HepG2 (cell line): Measurements from ENCODE around the gene ABCA8. TPM values are rescaled to one million over a fixed set of nuclear protein-coding genes. Genes with fewer than 3 reads are reported as not detected.
A peak's percentile ranks its signal among the peaks of the same experiment; 100 is the strongest.

Experiments
- DNMT3B ChIP-seq: conservative IDR thresholded peaks from 2 replicates; pipeline ENCODE4 v1.6.1; 2016; ENCODE audit warnings: missing biosample characterization, control low read depth
- EZH2 ChIP-seq: conservative IDR thresholded peaks from 2 replicates; pipeline ENCODE4 v1.6.1; 2012; ENCODE audit warnings: mild to moderate bottlenecking, low read depth, low read length, moderate library complexity
- HMGXB3 ChIP-seq: sonication (generic); formaldehyde crosslinking; IDR thresholded peaks from 2 replicates; pipeline ENCODE4 v1.4.0; 2020; ENCODE audit warnings: missing genetic modification reagents, borderline replicate concordance
- HNF4A ChIP-seq: sonication (generic); formaldehyde crosslinking; IDR thresholded peaks from 2 replicates; pipeline ENCODE4 v1.4.0; 2020; ENCODE audit warnings: missing genetic modification reagents
- HNF4G ChIP-seq, 2 experiments: sonication (generic) in 1 of 2; formaldehyde crosslinking in 1 of 2; IDR thresholded peaks; 2 replicates each; pipeline versions ENCODE4 v1.4.0 to v1.6.1; 2011 to 2020; ENCODE audit warnings: borderline replicate concordance in 2 of 2, low read depth in 2 of 2, mild to moderate bottlenecking in 2 of 2, low read length in 1 of 2, missing genetic modification reagents in 1 of 2, moderate library complexity in 1 of 2
- NKX3-1 ChIP-seq: sonication (generic); formaldehyde crosslinking; IDR thresholded peaks from 2 replicates; pipeline ENCODE4 v1.5.0; 2020; ENCODE audit warnings: missing genetic modification reagents
- SAP130 ChIP-seq: IDR thresholded peaks from 2 replicates; pipeline ENCODE4 v1.6.1; 2016; ENCODE audit warnings: low read depth
- SIX1 ChIP-seq: sonication (generic); formaldehyde crosslinking; IDR thresholded peaks from 2 replicates; pipeline ENCODE4 v1.4.0; 2020; ENCODE audit warnings: missing genetic modification reagents, borderline replicate concordance
- SP5 ChIP-seq: IDR thresholded peaks from 2 replicates; pipeline ENCODE4 v1.6.1; 2016; ENCODE audit warnings: low read depth, borderline replicate concordance
- SRF ChIP-seq: IDR thresholded peaks from 2 replicates; pipeline ENCODE4 v1.6.1; 2011; ENCODE audit warnings: mild to moderate bottlenecking, low read depth, low read length, moderate library complexity
- TOPORS ChIP-seq: sonication (generic); formaldehyde crosslinking; IDR thresholded peaks from 2 replicates; pipeline ENCODE4 v1.8.0; 2023; ENCODE audit warnings: mild to moderate bottlenecking, missing genetic modification reagents
- ZNF12 ChIP-seq: sonication (generic); formaldehyde crosslinking; IDR thresholded peaks from 2 replicates; pipeline ENCODE4 v1.5.0; 2020; ENCODE audit warnings: missing genetic modification reagents
- ZNF451 ChIP-seq: sonication (generic); formaldehyde crosslinking; IDR thresholded peaks from 2 replicates; pipeline ENCODE4 v1.5.0; 2020; ENCODE audit warnings: mild to moderate bottlenecking, missing genetic modification reagents
- ZNF724P ChIP-seq: sonication (generic); formaldehyde crosslinking; IDR thresholded peaks from 2 replicates; pipeline ENCODE4 v1.8.0; 2022; ENCODE audit warnings: missing genetic modification reagents, borderline replicate concordance
- polyA plus RNA-seq, 8 experiments: library from polyadenylated mRNA; depleted of rRNA in 3 of 8; stranded (reverse) in 7 of 8; unstranded in 1 of 8; fragments of >200 nt; fragmentation: Illumina TruSeq in 4 of 8; extraction: Trizol in 4 of 8; gene quantifications; 2 replicates each; pipeline versions ENCODE4 v1.2.1 to v1.2.3, GENCODE V29; 2011 to 2016; ENCODE audit warnings: low read depth in 4 of 8, missing spikeins in 1 of 8, mixed read lengths in 1 of 8; ENCODE audit not compliant: insufficient read depth in 1 of 8
- total RNA-seq, 5 experiments: library from RNA; depleted of rRNA; stranded (reverse); fragments of >200 nt; fragmentation: Illumina TruSeq; extraction: Trizol; gene quantifications; 2 replicates each; pipeline ENCODE4 v1.2.3, GENCODE V29; 2016; ENCODE audit warnings: low read depth in 1 of 5
- TF ChIP-seq, protein P1 (sequence below): IDR thresholded peaks from 2 replicates; pipeline ENCODE4 v1.6.1; 2016; ENCODE audit warnings: missing biosample characterization, missing genetic modification reagents, low read depth
- TF ChIP-seq, protein P2 (sequence below): sonication (generic); formaldehyde crosslinking; IDR thresholded peaks from 2 replicates; pipeline ENCODE4 v1.5.0; 2020; ENCODE audit warnings: missing genetic modification reagents
- TF ChIP-seq, protein P3 (sequence below): IDR thresholded peaks from 2 replicates; pipeline ENCODE4 v1.6.1; 2016; ENCODE audit warnings: low read depth, control low read depth
- TF ChIP-seq, protein P4 (sequence below), 2 experiments: sonication (generic) in 1 of 2; formaldehyde crosslinking in 1 of 2; IDR thresholded peaks; 2 replicates each; pipeline versions ENCODE4 v1.4.0 to v1.6.1; 2018 to 2020; ENCODE audit warnings: missing genetic modification reagents in 2 of 2, borderline replicate concordance in 1 of 2, low read depth in 1 of 2, mild to moderate bottlenecking in 1 of 2, missing biosample characterization in 1 of 2

Gene ABCA8
- total and polyA plus RNA-seq, 2 of the 13 experiments (the other 11 are each of a cell fraction or from before 2014, with no cell fraction given): 0.05 to 0.18 TPM

DNA sequence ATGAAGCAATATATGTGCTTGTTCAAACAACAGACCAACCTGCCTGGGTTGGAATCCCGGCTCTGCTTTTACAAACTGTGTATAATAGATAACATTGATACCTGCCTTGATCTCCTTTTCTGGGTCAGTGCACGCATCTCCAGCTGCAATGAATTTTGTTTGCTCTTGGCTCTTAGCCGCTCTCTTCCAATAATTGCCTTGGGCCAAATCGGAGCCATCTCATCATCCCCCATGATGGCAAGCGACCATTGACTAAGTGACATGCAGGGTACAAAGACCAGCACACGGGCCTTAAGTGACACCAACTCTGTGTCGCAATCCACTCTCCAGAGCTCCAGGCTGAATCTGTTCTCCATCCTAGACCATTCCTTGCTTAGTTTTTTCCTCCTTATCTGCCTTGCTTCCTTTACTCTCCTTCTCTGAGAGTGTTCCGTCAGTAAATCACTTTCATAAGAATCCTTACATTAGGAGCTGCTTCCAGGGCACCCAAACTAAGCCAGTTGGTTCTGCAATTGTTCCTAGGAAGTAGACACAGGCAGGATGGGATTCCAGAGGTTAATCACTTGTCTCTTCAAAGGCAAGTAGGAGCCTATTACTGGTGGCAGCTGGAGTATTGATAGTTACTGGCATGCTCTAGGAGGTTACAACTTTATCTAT, 134.2 kb downstream of the ABCA8 start (continued):
- TF ChIP-seq, protein P1, sequence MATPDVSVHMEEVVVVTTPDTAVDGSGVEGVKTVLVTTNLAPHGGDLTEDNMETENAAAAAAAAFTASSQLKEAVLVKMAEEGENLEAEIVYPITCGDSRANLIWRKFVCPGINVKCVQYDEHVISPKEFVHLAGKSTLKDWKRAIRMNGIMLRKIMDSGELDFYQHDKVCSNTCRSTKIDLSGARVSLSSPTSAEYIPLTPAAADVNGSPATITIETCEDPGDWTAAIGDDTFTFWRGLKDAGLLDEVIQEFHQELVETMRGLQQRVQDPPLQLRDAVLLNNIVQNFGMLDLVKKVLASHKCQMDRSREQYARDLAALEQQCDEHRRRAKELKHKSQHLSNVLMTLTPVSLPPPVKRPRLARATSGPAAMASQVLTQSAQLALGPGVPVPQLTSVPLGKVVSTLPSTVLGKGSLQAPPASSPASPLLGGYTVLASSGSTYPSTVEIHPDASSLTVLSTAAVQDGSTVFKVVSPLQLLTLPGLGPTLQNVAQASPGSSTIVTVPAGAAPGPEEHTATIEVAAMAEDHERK (CRISPR knock-in tag): no peak
- TF ChIP-seq SRF (0 out of 2 replicates have a peak, but pooled peaks have one; percentile 27), TOPORS (CRISPR knock-in tag) (no peak), HMGXB3 (CRISPR knock-in tag) (peak; percentile 41; the same call in 1 of the 2 replicates), SAP130 (peak; percentile 74), HNF4A (CRISPR knock-in tag) (peak; percentile 98), HNF4G (IDR thresholded peaks at IDR 0.05; ENCODE audit: borderline replicate concordance, low read depth, low read length) (peak; percentile 91), HNF4G (CRISPR knock-in tag; IDR thresholded peaks at IDR 0.05; ENCODE audit: borderline replicate concordance, low read depth) (peak; percentile 87; the same call in 1 of the 2 replicates), SP5 (CRISPR knock-in tag) (no peak), ZNF724P (peak; percentile 88; the same call in 1 of the 2 replicates), EZH2 (no peak), ZNF12 (peak; percentile 75), DNMT3B (CRISPR knock-in tag) (0 out of 2 replicates have a peak, but pooled peaks have one; percentile 85), SIX1 (CRISPR knock-in tag) (peak; percentile 68; the same call in 1 of the 2 replicates), ZNF451 (CRISPR knock-in tag) (peak; percentile 49; the same call in 1 of the 2 replicates), NKX3-1 (CRISPR knock-in tag) (no peak; the same call in 1 of the 2 replicates)
- TF ChIP-seq, protein P2, sequence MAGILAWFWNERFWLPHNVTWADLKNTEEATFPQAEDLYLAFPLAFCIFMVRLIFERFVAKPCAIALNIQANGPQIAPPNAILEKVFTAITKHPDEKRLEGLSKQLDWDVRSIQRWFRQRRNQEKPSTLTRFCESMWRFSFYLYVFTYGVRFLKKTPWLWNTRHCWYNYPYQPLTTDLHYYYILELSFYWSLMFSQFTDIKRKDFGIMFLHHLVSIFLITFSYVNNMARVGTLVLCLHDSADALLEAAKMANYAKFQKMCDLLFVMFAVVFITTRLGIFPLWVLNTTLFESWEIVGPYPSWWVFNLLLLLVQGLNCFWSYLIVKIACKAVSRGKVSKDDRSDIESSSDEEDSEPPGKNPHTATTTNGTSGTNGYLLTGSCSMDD (CRISPR knock-in tag): no peak
- TF ChIP-seq, protein P3, sequence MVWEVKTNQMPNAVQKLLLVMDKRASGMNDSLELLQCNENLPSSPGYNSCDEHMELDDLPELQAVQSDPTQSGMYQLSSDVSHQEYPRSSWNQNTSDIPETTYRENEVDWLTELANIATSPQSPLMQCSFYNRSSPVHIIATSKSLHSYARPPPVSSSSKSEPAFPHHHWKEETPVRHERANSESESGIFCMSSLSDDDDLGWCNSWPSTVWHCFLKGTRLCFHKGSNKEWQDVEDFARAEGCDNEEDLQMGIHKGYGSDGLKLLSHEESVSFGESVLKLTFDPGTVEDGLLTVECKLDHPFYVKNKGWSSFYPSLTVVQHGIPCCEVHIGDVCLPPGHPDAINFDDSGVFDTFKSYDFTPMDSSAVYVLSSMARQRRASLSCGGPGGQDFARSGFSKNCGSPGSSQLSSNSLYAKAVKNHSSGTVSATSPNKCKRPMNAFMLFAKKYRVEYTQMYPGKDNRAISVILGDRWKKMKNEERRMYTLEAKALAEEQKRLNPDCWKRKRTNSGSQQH (CRISPR knock-in tag): peak; percentile 96
- TF ChIP-seq, protein P4, sequence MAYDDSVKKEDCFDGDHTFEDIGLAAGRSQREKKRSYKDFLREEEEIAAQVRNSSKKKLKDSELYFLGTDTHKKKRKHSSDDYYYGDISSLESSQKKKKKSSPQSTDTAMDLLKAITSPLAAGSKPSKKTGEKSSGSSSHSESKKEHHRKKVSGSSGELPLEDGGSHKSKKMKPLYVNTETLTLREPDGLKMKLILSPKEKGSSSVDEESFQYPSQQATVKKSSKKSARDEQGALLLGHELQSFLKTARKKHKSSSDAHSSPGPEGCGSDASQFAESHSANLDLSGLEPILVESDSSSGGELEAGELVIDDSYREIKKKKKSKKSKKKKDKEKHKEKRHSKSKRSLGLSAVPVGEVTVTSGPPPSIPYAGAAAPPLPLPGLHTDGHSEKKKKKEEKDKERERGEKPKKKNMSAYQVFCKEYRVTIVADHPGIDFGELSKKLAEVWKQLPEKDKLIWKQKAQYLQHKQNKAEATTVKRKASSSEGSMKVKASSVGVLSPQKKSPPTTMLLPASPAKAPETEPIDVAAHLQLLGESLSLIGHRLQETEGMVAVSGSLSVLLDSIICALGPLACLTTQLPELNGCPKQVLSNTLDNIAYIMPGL (CRISPR knock-in tag; IDR thresholded peaks at IDR 0.05; ENCODE audit: borderline replicate concordance in 1 of 2, low read depth in 1 of 2): peak; percentile 42 to 85; a peak in 2 of 4 replicates
